Uterus (tissue), 2 donors: ENCODE results near the gene CTSD.

Experiments
- POLR2A ChIP-seq, 2 donors: fragments of 450-650 bp; IDR thresholded peaks; one replicate each; pipeline ENCODE4 v1.6.1; 2016; ENCODE audit warnings: antibody characterized with exemption in 2 of 2, mild to moderate bottlenecking in 1 of 2, moderate library complexity in 1 of 2
- TF ChIP-seq, protein P1 (sequence below), 4 experiments: fragments of 200-600 bp in 2 of 4; fragments of 450-650 bp in 2 of 4; sonication (generic) in 2 of 4; IDR thresholded peaks; one replicate each; pipeline ENCODE4 v1.5.1; 2016 to 2019; ENCODE audit warnings: antibody characterized with exemption in 4 of 4, mild to moderate bottlenecking in 2 of 4, moderate library complexity in 1 of 4

DNA sequence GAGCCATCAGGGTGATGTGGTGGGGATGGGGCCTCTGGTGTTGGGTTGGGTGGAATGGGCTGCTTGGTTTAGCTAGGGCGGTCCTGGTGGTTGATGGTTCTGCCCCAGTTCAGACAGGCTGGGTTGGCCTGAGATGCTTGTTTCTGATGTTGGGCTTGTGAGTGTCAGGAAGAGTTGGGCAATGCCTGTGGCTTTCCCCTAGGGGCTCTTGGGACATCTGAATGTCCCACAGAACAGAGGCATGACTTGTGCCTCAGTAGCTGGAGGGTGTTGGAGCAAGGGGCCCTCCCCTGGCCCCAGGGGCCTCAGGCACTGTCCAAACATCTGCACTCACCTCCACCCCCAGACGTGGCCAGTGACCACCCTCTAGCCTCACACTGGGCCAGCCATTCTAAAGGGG, 14.0 kb upstream of the CTSD start:
- TF ChIP-seq, protein P1, sequence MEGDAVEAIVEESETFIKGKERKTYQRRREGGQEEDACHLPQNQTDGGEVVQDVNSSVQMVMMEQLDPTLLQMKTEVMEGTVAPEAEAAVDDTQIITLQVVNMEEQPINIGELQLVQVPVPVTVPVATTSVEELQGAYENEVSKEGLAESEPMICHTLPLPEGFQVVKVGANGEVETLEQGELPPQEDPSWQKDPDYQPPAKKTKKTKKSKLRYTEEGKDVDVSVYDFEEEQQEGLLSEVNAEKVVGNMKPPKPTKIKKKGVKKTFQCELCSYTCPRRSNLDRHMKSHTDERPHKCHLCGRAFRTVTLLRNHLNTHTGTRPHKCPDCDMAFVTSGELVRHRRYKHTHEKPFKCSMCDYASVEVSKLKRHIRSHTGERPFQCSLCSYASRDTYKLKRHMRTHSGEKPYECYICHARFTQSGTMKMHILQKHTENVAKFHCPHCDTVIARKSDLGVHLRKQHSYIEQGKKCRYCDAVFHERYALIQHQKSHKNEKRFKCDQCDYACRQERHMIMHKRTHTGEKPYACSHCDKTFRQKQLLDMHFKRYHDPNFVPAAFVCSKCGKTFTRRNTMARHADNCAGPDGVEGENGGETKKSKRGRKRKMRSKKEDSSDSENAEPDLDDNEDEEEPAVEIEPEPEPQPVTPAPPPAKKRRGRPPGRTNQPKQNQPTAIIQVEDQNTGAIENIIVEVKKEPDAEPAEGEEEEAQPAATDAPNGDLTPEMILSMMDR (IDR thresholded peaks at IDR 0.05), result no peak
- no peak for TF ChIP-seq POLR2A (IDR thresholded peaks at IDR 0.05)
